HCT116 (cell line): ENCODE results near the gene POFUT1. TPM values are rescaled to one million over a fixed set of nuclear protein-coding genes. Genes with fewer than 3 reads are reported as not detected.

Experiments used
- ATAC-seq: fragments of 200-7000 bp; cut with Tn5 transposase; 2 replicates; pipeline ENCODE4 v1.9.1; 2020; ENCODE audit warnings: mild to moderate bottlenecking, moderate library complexity
- BruUV-seq: library from RNA; stranded (reverse); fragments of 400-500 nt; replicated peaks from 2 replicates; lab custom pipeline; 2021; lab: Mats Ljungman, UMichigan
- CTCF ChIA-PET: fragments of 300-600 bp; sonication (Branson Sonifier 250); formaldehyde crosslinking; loops from one replicate; lab custom pipeline; 2021; ENCODE audit warnings: antibody characterized with exemption; lab: Charles Lee
- POLR2A ChIA-PET: fragments of 300-600, 350-600 bp; sonication (Branson Sonifier 250); formaldehyde crosslinking; loops from one replicate; lab custom pipeline; 2021; ENCODE audit warnings: antibody characterized with exemption; lab: Charles Lee
- RAD21 ChIA-PET, 2 experiments: fragments of 300-600 bp; sonication (Branson Sonifier 250); formaldehyde crosslinking; loops; one replicate each; lab custom pipeline; 2023; ENCODE audit warnings: low total read pairs in 2 of 2; ENCODE audit not compliant: uncharacterized antibody in 2 of 2, unreplicated experiment in 2 of 2, low non-redundant PET in 1 of 2; lab: Charles Lee
- DNase-seq: peaks from one replicate; pipeline ENCODE4 v3.0.0-alpha.2; 2010; ENCODE audit warnings: low read depth, low spot score
- H2AFZ ChIP-seq: fragments of 200-600 bp; shearing (Covaris generic), sonication (generic); 2 replicates; pipeline ENCODE4 v1.6.1; 2017; ENCODE audit warnings: low read depth, mixed run types, mixed read lengths, antibody characterized with exemption, low read length; ENCODE audit not compliant: poor library complexity, severe bottlenecking
- H3K27ac ChIP-seq: 2 replicates; pipeline ENCODE4 v1.5.1; 2012; ENCODE audit warnings: low read depth, low read length
- H3K27me3 ChIP-seq: fragments of 200-600 bp; sonication (generic); 2 replicates; pipeline ENCODE4 v1.6.1; 2016; ENCODE audit warnings: mixed run types, low read length, mixed read lengths; ENCODE audit not compliant: insufficient read depth
- H3K36me3 ChIP-seq, 2 experiments: fragments of 200-500 bp in 1 of 2; fragments of 200-600 bp in 1 of 2; sonication (Bioruptor generic) in 1 of 2; sonication (generic) in 1 of 2; 2 replicates each; pipeline versions ENCODE4 v1.5.1 to v1.6.1; 2014 to 2016; ENCODE audit warnings: low read length in 2 of 2, inconsistent platforms in 1 of 2, mixed read lengths in 1 of 2, mixed run types in 1 of 2; ENCODE audit not compliant: insufficient read depth in 2 of 2, control insufficient read depth in 1 of 2
- H3K4me1 ChIP-seq, 2 experiments: fragments of 200-600 bp in 1 of 2; sonication (generic) in 1 of 2; 2 replicates each; pipeline versions ENCODE4 v1.5.1 to v1.6.1; 2012 to 2017; ENCODE audit warnings: low read length in 2 of 2, inconsistent platforms in 1 of 2, mild to moderate bottlenecking in 1 of 2, mixed read lengths in 1 of 2, mixed run types in 1 of 2, moderate library complexity in 1 of 2; ENCODE audit not compliant: insufficient read depth in 2 of 2, control insufficient read depth in 1 of 2
- H3K4me2 ChIP-seq: fragments of 200-600 bp; sonication (generic); 2 replicates; pipeline ENCODE4 v1.6.1; 2017; ENCODE audit warnings: mixed run types, low read length, mixed read lengths
- H3K4me3 ChIP-seq, 2 experiments: fragments of 200-600 bp in 1 of 2; sonication (generic) in 1 of 2; replicated peaks in 1 of 2; 2 replicates each; pipeline ENCODE4 v1.5.1; 2011 to 2016; ENCODE audit warnings: low read length in 2 of 2, control low read depth in 1 of 2, low read depth in 1 of 2, mild to moderate bottlenecking in 1 of 2, mixed read lengths in 1 of 2, mixed run types in 1 of 2
- H3K79me2 ChIP-seq: fragments of 200-600 bp; sonication (generic); 2 replicates; pipeline ENCODE4 v1.6.1; 2017; ENCODE audit warnings: mild to moderate bottlenecking, mixed run types, low read length, moderate library complexity, mixed read lengths; ENCODE audit not compliant: insufficient read depth
- H3K9ac ChIP-seq: fragments of 200-600 bp; sonication (generic); 2 replicates; pipeline ENCODE4 v1.6.1; 2016; ENCODE audit warnings: low read length, mixed read lengths
- H3K9me2 ChIP-seq: fragments of 200-600 bp; sonication (generic), shearing (Covaris generic); 2 replicates; pipeline ENCODE4 v1.6.1; 2017; ENCODE audit warnings: mixed run types, mild to moderate bottlenecking, moderate library complexity; ENCODE audit not compliant: insufficient read depth
- H3K9me3 ChIP-seq, 2 experiments: fragments of 200-500 bp in 1 of 2; fragments of 200-600 bp in 1 of 2; sonication (Bioruptor generic) in 1 of 2; sonication (generic) in 1 of 2; 2 replicates each; pipeline ENCODE4 v1.6.1; 2014 to 2017; ENCODE audit warnings: low read length in 2 of 2, mixed read lengths in 2 of 2, inconsistent platforms in 1 of 2, low read depth in 1 of 2, mild to moderate bottlenecking in 1 of 2, mixed run types in 1 of 2, moderate library complexity in 1 of 2; ENCODE audit not compliant: control insufficient read depth in 1 of 2, insufficient read depth in 1 of 2
- H4K20me1 ChIP-seq: fragments of 200-600 bp; sonication (generic), shearing (Covaris generic); 2 replicates; pipeline ENCODE4 v1.6.1; 2017; ENCODE audit warnings: mixed run types, mild to moderate bottlenecking, moderate library complexity; ENCODE audit not compliant: insufficient read depth
- CBX3 ChIP-seq: IDR thresholded peaks from 2 replicates; pipeline ENCODE4 v1.6.1; 2012; ENCODE audit warnings: low read depth
- CEBPB ChIP-seq: IDR thresholded peaks from 2 replicates; pipeline ENCODE4 v1.6.1; 2012; ENCODE audit warnings: low read depth
- EGR1 ChIP-seq: IDR thresholded peaks from 2 replicates; pipeline ENCODE4 v1.6.1; 2012; ENCODE audit warnings: low read depth
- EZH2 ChIP-seq: fragments of 200-600 bp; sonication (generic); IDR thresholded peaks from 2 replicates; pipeline ENCODE4 v1.6.1; 2017; ENCODE audit warnings: antibody characterized with exemption, mixed run types
- EZH2phosphoT487 ChIP-seq: fragments of 200-600 bp; IDR thresholded peaks from 2 replicates; pipeline ENCODE4 v1.6.1; 2018; ENCODE audit warnings: antibody characterized with exemption, borderline replicate concordance
- POLR2AphosphoS5 ChIP-seq: IDR thresholded peaks from 2 replicates; pipeline ENCODE4 v1.6.1; 2011; ENCODE audit warnings: mild to moderate bottlenecking, low read depth, low read length, moderate library complexity
- SIN3A ChIP-seq: IDR thresholded peaks from 2 replicates; pipeline ENCODE4 v1.6.1; 2012; ENCODE audit warnings: low read depth
- TCF7L2 ChIP-seq: IDR thresholded peaks from 2 replicates; pipeline ENCODE4 v1.7.0; 2011; ENCODE audit warnings: borderline replicate concordance, inconsistent platforms; ENCODE audit not compliant: insufficient read depth, insufficient read length; ENCODE audit errors: extremely low read depth
- YY1 ChIP-seq: IDR thresholded peaks from 2 replicates; pipeline ENCODE4 v1.6.1; 2011; ENCODE audit warnings: low read length, low read depth, moderate library complexity, mild to moderate bottlenecking; ENCODE audit not compliant: insufficient replicate concordance; ENCODE audit errors: extremely low read depth
- ZFX ChIP-seq: fragments of 450-650 bp; IDR thresholded peaks from 2 replicates; pipeline ENCODE4 v1.6.1; 2017
- ZNF274 ChIP-seq: fragments of 200-500 bp; sonication (Bioruptor generic); IDR thresholded peaks from 2 replicates; pipeline ENCODE4 v1.6.1; 2014; ENCODE audit warnings: mild to moderate bottlenecking, low read depth, low read length, inconsistent platforms
- intact Hi-C: fragments of 100-400 bp; cut with micrococcal nuclease; formaldehyde crosslinking; loops from 2 replicates; pipeline ENCODE4 v1.10.0; 2022
- total RNA-seq: library from RNA; stranded (reverse); gene quantifications from one replicate; pipeline ENCODE4 v1.2.1, GENCODE V29; 2021; ENCODE audit not compliant: unreplicated experiment
- TF ChIP-seq, protein P1 (sequence below): IDR thresholded peaks from 2 replicates; pipeline ENCODE4 v1.6.1; 2012
- TF ChIP-seq, protein P2 (sequence below): IDR thresholded peaks from 2 replicates; pipeline ENCODE4 v1.6.1; 2012; ENCODE audit warnings: low read depth

The POFUT1 gene
- total RNA-seq, 1 experiment from 2014 or later = 34.5 TPM

DNA sequence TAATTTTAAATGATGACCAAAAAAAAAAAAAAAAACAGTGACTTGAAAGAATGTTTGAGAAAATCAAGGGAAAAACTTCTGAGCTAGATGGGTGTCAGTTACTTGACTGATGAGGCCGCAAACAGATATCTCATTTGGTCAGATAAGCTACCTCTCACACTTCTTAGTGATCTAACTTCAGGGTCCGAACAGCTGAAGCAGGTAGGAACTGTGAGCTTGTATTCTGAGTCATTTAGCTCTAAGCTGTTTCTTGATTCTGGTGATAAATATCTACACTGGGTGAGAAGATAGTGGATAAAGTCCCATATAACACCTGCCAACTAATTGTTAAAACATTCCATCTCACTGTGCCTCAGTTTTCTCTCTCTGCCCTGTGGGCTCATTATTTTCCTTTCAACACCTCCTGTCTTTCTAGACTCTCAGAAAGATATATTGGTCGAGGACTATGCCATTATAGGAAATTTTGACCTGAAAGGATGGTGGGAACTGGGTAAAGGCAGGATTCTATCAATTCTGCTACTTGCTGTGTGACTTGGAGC lies 77.5 kb downstream of the POFUT1 start (continued):
- no peak for TF ChIP-seq POLR2AphosphoS5

DNA sequence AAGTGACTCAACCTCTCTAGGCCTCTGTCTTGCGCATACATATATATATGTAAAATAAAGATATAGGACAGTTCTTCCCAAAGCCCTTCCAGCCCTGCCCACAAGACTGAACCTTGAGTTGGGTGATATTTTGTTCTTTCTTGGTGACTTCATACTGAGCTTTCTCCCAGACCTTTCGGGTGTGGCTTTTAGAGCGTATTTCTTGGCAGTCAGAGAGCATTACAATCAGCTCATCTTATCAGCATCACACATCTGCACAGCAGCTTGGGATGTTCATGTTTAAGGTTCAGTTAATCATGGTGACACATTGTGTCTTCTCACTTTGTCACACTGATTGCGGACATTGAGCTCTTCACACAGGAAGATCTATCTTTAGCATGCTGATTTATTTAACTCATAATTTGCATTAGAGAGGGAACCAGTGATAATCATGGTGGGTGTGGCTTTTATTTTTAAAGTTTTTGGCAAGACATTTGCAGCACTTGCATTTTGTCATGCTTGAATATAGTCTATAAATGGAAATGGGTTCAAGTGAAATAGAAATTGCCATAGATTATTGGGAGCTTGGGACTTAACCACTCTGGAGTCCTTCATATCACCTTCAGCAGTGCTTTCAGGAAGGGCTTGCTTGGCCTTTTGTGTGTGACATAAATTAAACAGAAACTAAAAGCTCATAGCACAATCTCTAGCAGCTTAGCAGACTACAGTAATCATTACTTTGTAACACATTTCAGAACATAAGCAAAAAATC lies 78.1 kb downstream of the POFUT1 start:
- no peaks in the 10 kb centered on the region for H3K9me2 ChIP-seq
- H3K27me3 ChIP-seq = no peaks in the 10 kb centered on the region
- H3K4me3 ChIP-seq = no peak overlapping the region
- no peak overlapping the region for H2AFZ ChIP-seq
- ChIA-PET RAD21 (no interaction called here), CTCF (no interaction called here), POLR2A (no interaction called here)
- H3K27ac ChIP-seq = no peak overlapping the region
- no peaks in the 10 kb centered on the region for H3K9me3 ChIP-seq
- BruUV-seq = no TSS peak
- no peak overlapping the region for H3K9ac ChIP-seq
- intact Hi-C loops = no loop called here
- DNase-seq = no peak
- H4K20me1 ChIP-seq = no peaks in the 10 kb centered on the region; the same call in 1 of the 2 replicates
- H3K79me2 ChIP-seq = peaks cover 21% of the 10 kb centered on the region
- ATAC-seq = no peak
- TF ChIP-seq CEBPB (no peak), SIN3A (no peak)
- TF ChIP-seq, all 23 proteins: peak for 0
- H3K4me2 ChIP-seq = 0 out of 2 replicates have a peak overlapping the region, but pooled peaks have one; percentile 5
- H3K4me1 ChIP-seq = peaks cover 0 to 9% of the 10 kb centered on the region in 2 experiments; a peak in 3 of 4 replicates
- H3K36me3 ChIP-seq = peaks cover 2 to 3% of the 10 kb centered on the region in 2 experiments; a peak in 1 of 4 replicates

DNA sequence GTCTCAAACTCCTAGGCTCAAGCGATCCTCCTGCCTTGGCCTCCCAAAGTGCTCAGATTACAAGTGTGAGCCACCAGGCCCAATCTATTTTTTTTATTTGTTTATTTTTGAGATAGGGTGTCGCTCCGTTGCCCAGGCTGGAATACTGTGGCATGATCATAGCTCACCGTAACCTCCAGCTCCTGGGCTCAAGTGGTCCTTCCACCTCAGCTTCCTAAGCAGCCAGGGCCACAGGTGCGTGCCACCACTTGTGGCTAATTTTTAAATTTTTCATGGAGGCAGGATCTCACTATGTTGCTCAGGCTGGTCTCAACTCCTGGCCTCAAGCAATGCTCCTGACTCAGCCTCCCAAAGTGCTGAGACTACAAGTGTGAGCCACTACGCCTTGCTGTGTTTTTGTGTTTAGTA lies 79.6 kb downstream of the POFUT1 start:
- H3K4me1 ChIP-seq = peaks cover 0 to 9% of the 10 kb centered on the region in 2 experiments; a peak in 3 of 4 replicates
- ChIA-PET CTCF (no interaction called here), POLR2A (no interaction called here), RAD21 (no interaction called here)
- H2AFZ ChIP-seq = no peak overlapping the region
- H3K27ac ChIP-seq = no peak overlapping the region
- peaks cover 0 to 3% of the 10 kb centered on the region in 2 experiments; a peak in 1 of 4 replicates for H3K36me3 ChIP-seq
- ATAC-seq = no peak
- H3K27me3 ChIP-seq = no peaks in the 10 kb centered on the region
- no peak overlapping the region for H3K4me2 ChIP-seq
- no peak overlapping the region for H3K9ac ChIP-seq
- no peaks in the 10 kb centered on the region for H3K9me2 ChIP-seq
- H3K9me3 ChIP-seq = no peaks in the 10 kb centered on the region
- no TSS peak for BruUV-seq
- H4K20me1 ChIP-seq = no peaks in the 10 kb centered on the region; the same call in 1 of the 2 replicates
- no peak overlapping the region for H3K4me3 ChIP-seq
- intact Hi-C loops = no loop called here
- peaks cover 19% of the 10 kb centered on the region for H3K79me2 ChIP-seq
- DNase-seq = no peak
- no peak for TF ChIP-seq TCF7L2
- TF ChIP-seq POLR2AphosphoS5 = no peak
- no peak for TF ChIP-seq ZFX
- no peak for TF ChIP-seq CBX3
- TF ChIP-seq EZH2phosphoT487 = no peak
- TF ChIP-seq, protein P1, sequence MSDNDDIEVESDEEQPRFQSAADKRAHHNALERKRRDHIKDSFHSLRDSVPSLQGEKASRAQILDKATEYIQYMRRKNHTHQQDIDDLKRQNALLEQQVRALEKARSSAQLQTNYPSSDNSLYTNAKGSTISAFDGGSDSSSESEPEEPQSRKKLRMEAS = no peak
- TF ChIP-seq, protein P2, sequence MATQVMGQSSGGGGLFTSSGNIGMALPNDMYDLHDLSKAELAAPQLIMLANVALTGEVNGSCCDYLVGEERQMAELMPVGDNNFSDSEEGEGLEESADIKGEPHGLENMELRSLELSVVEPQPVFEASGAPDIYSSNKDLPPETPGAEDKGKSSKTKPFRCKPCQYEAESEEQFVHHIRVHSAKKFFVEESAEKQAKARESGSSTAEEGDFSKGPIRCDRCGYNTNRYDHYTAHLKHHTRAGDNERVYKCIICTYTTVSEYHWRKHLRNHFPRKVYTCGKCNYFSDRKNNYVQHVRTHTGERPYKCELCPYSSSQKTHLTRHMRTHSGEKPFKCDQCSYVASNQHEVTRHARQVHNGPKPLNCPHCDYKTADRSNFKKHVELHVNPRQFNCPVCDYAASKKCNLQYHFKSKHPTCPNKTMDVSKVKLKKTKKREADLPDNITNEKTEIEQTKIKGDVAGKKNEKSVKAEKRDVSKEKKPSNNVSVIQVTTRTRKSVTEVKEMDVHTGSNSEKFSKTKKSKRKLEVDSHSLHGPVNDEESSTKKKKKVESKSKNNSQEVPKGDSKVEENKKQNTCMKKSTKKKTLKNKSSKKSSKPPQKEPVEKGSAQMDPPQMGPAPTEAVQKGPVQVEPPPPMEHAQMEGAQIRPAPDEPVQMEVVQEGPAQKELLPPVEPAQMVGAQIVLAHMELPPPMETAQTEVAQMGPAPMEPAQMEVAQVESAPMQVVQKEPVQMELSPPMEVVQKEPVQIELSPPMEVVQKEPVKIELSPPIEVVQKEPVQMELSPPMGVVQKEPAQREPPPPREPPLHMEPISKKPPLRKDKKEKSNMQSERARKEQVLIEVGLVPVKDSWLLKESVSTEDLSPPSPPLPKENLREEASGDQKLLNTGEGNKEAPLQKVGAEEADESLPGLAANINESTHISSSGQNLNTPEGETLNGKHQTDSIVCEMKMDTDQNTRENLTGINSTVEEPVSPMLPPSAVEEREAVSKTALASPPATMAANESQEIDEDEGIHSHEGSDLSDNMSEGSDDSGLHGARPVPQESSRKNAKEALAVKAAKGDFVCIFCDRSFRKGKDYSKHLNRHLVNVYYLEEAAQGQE = no peak
- no peak for TF ChIP-seq CEBPB
- no peak for TF ChIP-seq EGR1
- TF ChIP-seq ZNF274 = no peak
- no peak for TF ChIP-seq EZH2
- no peak for TF ChIP-seq YY1
